ENCODE measurements around the gene ADAM11.

The ADAM11 gene

DNA sequence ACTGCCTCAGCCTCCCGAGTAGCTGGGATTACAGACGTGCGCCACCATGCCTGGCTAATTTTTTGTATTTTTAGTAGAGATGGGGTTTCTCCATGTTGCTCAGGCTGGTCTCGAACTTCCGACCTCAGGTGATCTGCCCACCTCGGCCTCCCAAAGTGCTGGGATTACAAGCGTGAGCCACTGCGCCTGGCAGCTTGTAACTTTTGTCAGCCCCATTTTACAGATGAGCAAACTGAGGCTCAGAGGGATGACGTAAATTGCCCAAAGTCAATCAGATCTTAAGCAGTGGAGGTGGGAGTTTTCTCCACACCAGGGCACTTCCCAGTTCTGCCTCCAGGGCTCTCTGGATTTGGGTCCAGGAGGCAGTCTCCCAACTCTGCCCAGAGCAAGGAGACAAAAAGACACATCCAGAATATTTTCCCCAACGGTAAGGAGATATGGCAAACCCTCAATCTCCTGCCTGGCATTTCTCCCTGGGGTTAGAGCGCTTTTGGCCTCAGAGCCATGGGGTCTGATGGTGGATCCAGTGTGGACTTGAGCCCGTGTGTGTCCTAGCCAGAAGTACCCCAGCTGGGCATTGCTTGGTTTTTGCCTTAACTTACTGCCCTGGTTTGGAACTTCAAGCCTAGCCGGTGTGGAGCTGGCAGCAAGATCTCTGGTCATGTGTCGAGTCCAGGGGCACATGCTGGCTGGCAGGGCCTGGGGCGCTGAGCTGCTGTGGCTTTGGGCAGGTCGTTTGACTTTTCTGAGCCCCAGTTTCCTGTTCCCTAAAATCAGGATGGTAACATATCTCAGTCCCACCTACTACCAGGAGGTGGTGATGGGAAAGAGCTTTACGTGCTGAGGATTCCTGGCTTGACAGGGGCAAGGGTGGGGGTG lies 3.4 kb downstream of the ADAM11 start:
- Histone ChIP-seq H3K36me3 (ENCODE audit: control insufficient read depth in 1 of 2, insufficient read depth in 2 of 2, low read length in 2 of 2) (no peaks in the 10 kb centered on the region), H4K12ac (ENCODE audit: low read depth, low read length) (no peak overlapping the region), H3K27me3 (ENCODE audit: insufficient read depth, low read length) (peaks cover 23% of the 10 kb centered on the region), H3K4me3 (ENCODE audit: low read depth, low read length) (no peak overlapping the region), H4K8ac (ENCODE audit: low read depth, low read length) (no peak overlapping the region), H3K9ac (ENCODE audit: low read length) (no peak overlapping the region), H2BK120ac (ENCODE audit: insufficient read depth, low read length, poor library complexity) (no peak overlapping the region), H3K27ac (ENCODE audit: low read depth, low read length) (no peak overlapping the region), H3K23ac (ENCODE audit: low read length) (no peak overlapping the region), H2BK5ac (ENCODE audit: low read depth, low read length, poor library complexity) (no peak overlapping the region), H3K4me1 (ENCODE audit: control insufficient read depth in 1 of 2, insufficient read depth in 2 of 2, low read length in 2 of 2) (peaks cover 3 to 5% of the 10 kb centered on the region in 2 experiments), H3K4me2 (ENCODE audit: low read length) (no peak overlapping the region), H3K9me3 (ENCODE audit: insufficient read depth, low read depth, low read length) (peaks cover 2% of the 10 kb centered on the region), H3K4ac (ENCODE audit: low read depth, low read length) (no peak overlapping the region), H2AFZ (ENCODE audit: insufficient read depth, low read length, poor library complexity) (no peak overlapping the region), H3K79me2 (ENCODE audit: control insufficient read depth, insufficient read depth, low read length, poor library complexity) (no peaks in the 10 kb centered on the region), H2AK5ac (ENCODE audit: low read length) (no peak overlapping the region), H4K91ac (ENCODE audit: low read depth, low read length) (no peak overlapping the region), H3K18ac (ENCODE audit: low read length) (no peak overlapping the region), H3K14ac (ENCODE audit: low read length) (no peak overlapping the region), H2BK12ac (ENCODE audit: low read length) (no peak overlapping the region), H3K79me1 (ENCODE audit: low read length) (no peaks in the 10 kb centered on the region)
- no peak for DNase-seq
- no CpG with 5 or more reads among the region's 17 CpGs for WGBS (ENCODE audit: extremely low coverage, insufficient coverage, insufficient read length)

DNA sequence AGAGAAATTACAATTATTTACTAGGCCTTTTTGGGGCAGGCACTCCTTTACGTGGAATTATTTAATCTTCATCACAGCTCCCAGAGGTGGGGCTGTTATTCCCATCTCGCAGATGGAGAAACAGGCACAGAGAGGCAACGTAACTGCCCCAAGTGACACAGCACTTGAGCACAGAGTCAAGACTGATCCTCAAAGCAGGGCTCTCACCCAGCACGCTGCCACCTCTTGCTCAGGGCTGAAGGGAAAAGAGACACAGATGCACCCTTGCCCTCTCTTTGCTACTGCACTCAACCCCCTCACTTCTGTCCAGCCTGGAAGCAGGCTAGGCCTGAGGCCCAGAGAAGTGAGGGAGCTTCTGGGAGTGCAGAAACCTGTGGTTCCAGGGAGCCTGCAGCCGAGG lies 4.4 kb downstream of the ADAM11 start:
- H3K4me2 ChIP-seq (ENCODE audit: low read length) = no peak overlapping the region
- no peak overlapping the region for H3K14ac ChIP-seq (ENCODE audit: low read length)
- DNase-seq = no peak
- H3K27ac ChIP-seq (ENCODE audit: low read depth, low read length) = no peak overlapping the region
- H2BK12ac ChIP-seq (ENCODE audit: low read length) = no peak overlapping the region
- no peaks in the 10 kb centered on the region for H3K79me1 ChIP-seq (ENCODE audit: low read length)
- no peak overlapping the region for H4K91ac ChIP-seq (ENCODE audit: low read depth, low read length)
- peaks cover 3 to 5% of the 10 kb centered on the region in 2 experiments for H3K4me1 ChIP-seq (ENCODE audit: control insufficient read depth in 1 of 2, insufficient read depth in 2 of 2, low read length in 2 of 2)
- no peak overlapping the region for H4K8ac ChIP-seq (ENCODE audit: low read depth, low read length)
- H2BK120ac ChIP-seq (ENCODE audit: insufficient read depth, low read length, poor library complexity) = no peak overlapping the region
- no peak overlapping the region for H3K23ac ChIP-seq (ENCODE audit: low read length)
- H3K27me3 ChIP-seq (ENCODE audit: insufficient read depth, low read length) = peaks cover 15% of the 10 kb centered on the region
- no peak overlapping the region for H3K9ac ChIP-seq (ENCODE audit: low read length)
- no peaks in the 10 kb centered on the region for H3K36me3 ChIP-seq (ENCODE audit: control insufficient read depth in 1 of 2, insufficient read depth in 2 of 2, low read length in 2 of 2)
- H3K4ac ChIP-seq (ENCODE audit: low read depth, low read length) = no peak overlapping the region
- H3K9me3 ChIP-seq (ENCODE audit: insufficient read depth, low read depth, low read length) = no peaks in the 10 kb centered on the region
- H2AFZ ChIP-seq (ENCODE audit: insufficient read depth, low read length, poor library complexity) = no peak overlapping the region
- H3K79me2 ChIP-seq (ENCODE audit: control insufficient read depth, insufficient read depth, low read length, poor library complexity) = no peaks in the 10 kb centered on the region
- H2BK5ac ChIP-seq (ENCODE audit: low read depth, low read length, poor library complexity) = no peak overlapping the region
- WGBS (ENCODE audit: extremely low coverage, insufficient coverage, insufficient read length) = no CpG with 5 or more reads among the region's 5 CpGs
- no peak overlapping the region for H2AK5ac ChIP-seq (ENCODE audit: low read length)
- no peak overlapping the region for H3K18ac ChIP-seq (ENCODE audit: low read length)
- H4K12ac ChIP-seq (ENCODE audit: low read depth, low read length) = no peak overlapping the region
- no peak overlapping the region for H3K4me3 ChIP-seq (ENCODE audit: low read depth, low read length)

- H3K4me1 ChIP-seq (ENCODE audit: control insufficient read depth in 1 of 2, insufficient read depth in 2 of 2, low read length in 2 of 2) = no peaks in the 10 kb centered on the region
- H3K18ac ChIP-seq (ENCODE audit: low read length) = no peak overlapping the region
- no peaks in the 10 kb centered on the region for H3K36me3 ChIP-seq (ENCODE audit: control insufficient read depth in 1 of 2, insufficient read depth in 2 of 2, low read length in 2 of 2)
- no peaks in the 10 kb centered on the region for H3K27me3 ChIP-seq (ENCODE audit: insufficient read depth, low read length)
- H3K14ac ChIP-seq (ENCODE audit: low read length) = no peak overlapping the region
- H4K91ac ChIP-seq (ENCODE audit: low read depth, low read length) = no peak overlapping the region
- no peaks in the 10 kb centered on the region for H3K79me2 ChIP-seq (ENCODE audit: control insufficient read depth, insufficient read depth, low read length, poor library complexity)
- H3K4me3 ChIP-seq (ENCODE audit: low read depth, low read length) = no peak overlapping the region
- no peaks in the 10 kb centered on the region for H3K9me3 ChIP-seq (ENCODE audit: insufficient read depth, low read depth, low read length)
- H2BK120ac ChIP-seq (ENCODE audit: insufficient read depth, low read length, poor library complexity) = no peak overlapping the region
- no peak for DNase-seq
- no peak overlapping the region for H2AK5ac ChIP-seq (ENCODE audit: low read length)
- H4K12ac ChIP-seq (ENCODE audit: low read depth, low read length) = no peak overlapping the region
- no peak overlapping the region for H3K4ac ChIP-seq (ENCODE audit: low read depth, low read length)
- H2AFZ ChIP-seq (ENCODE audit: insufficient read depth, low read length, poor library complexity) = no peak overlapping the region
- H2BK12ac ChIP-seq (ENCODE audit: low read length) = no peak overlapping the region
- H4K8ac ChIP-seq (ENCODE audit: low read depth, low read length) = no peak overlapping the region
- H3K23ac ChIP-seq (ENCODE audit: low read length) = no peak overlapping the region
- no peak overlapping the region for H3K27ac ChIP-seq (ENCODE audit: low read depth, low read length)
- no peak overlapping the region for H3K4me2 ChIP-seq (ENCODE audit: low read length)
- H2BK5ac ChIP-seq (ENCODE audit: low read depth, low read length, poor library complexity) = no peak overlapping the region
- no CpG with 5 or more reads among the region's 11 CpGs for WGBS (ENCODE audit: extremely low coverage, insufficient coverage, insufficient read length)
- no peaks in the 10 kb centered on the region for H3K79me1 ChIP-seq (ENCODE audit: low read length)
- no peak overlapping the region for H3K9ac ChIP-seq (ENCODE audit: low read length)
These were observed 7.2 kb downstream of the ADAM11 start for GRCh38 chr17:44765965-44766364.

DNA sequence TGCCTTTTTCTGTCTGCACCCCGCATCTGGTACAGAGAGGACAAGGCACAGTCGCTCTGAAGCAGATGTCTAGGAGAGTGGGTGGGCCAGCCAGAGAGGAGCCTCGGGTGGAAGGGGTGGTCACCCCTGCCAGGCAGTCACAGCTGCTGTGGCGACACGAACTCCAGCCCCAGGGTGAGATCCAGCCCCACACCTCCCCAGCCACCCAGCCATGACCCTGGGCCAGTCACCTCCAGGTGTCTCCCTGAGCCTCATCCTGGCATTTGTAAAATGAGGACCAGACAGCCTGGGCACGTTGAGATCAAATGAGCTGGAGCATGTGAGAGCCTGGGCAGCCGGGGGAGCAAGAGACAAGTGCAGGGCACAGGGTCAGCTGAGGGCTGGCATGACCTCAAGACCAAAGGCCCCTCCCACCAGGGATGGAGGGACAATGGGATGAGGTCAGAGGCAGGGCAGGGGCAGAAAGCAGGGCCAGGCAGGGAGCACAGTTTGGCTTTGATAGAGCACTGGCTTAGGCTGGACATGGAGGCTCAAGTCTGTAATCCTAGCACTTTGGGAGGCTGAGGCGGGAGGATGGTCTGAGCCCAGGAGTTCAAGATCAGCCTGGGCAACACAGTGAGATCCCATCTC lies 7.7 kb downstream of the ADAM11 start:
- no CpG with 5 or more reads among the region's 8 CpGs for WGBS (ENCODE audit: extremely low coverage, insufficient coverage, insufficient read length)
- DNase-seq = no peak

More for the DNA sequence above, 7.7 kb downstream of the ADAM11 start:
- no peak overlapping the region for H3K4ac ChIP-seq (ENCODE audit: low read depth, low read length)
- no peak overlapping the region for H4K12ac ChIP-seq (ENCODE audit: low read depth, low read length)
- no peak overlapping the region for H3K18ac ChIP-seq (ENCODE audit: low read length)
- no peak overlapping the region for H3K27ac ChIP-seq (ENCODE audit: low read depth, low read length)
- H3K9me3 ChIP-seq (ENCODE audit: insufficient read depth, low read depth, low read length) = no peaks in the 10 kb centered on the region
- H3K79me2 ChIP-seq (ENCODE audit: control insufficient read depth, insufficient read depth, low read length, poor library complexity) = no peaks in the 10 kb centered on the region
- no peak overlapping the region for H3K4me3 ChIP-seq (ENCODE audit: low read depth, low read length)
- no peak overlapping the region for H3K14ac ChIP-seq (ENCODE audit: low read length)
- H4K91ac ChIP-seq (ENCODE audit: low read depth, low read length) = no peak overlapping the region
- no peak overlapping the region for H3K23ac ChIP-seq (ENCODE audit: low read length)
- no peaks in the 10 kb centered on the region for H3K4me1 ChIP-seq (ENCODE audit: control insufficient read depth in 1 of 2, insufficient read depth in 2 of 2, low read length in 2 of 2)
- no peak overlapping the region for H4K8ac ChIP-seq (ENCODE audit: low read depth, low read length)
- no peaks in the 10 kb centered on the region for H3K27me3 ChIP-seq (ENCODE audit: insufficient read depth, low read length)
- H3K79me1 ChIP-seq (ENCODE audit: low read length) = no peaks in the 10 kb centered on the region
- no peak overlapping the region for H3K9ac ChIP-seq (ENCODE audit: low read length)
- H2AK5ac ChIP-seq (ENCODE audit: low read length) = no peak overlapping the region
- no peak overlapping the region for H2AFZ ChIP-seq (ENCODE audit: insufficient read depth, low read length, poor library complexity)
- H2BK5ac ChIP-seq (ENCODE audit: low read depth, low read length, poor library complexity) = no peak overlapping the region
- no peak overlapping the region for H2BK120ac ChIP-seq (ENCODE audit: insufficient read depth, low read length, poor library complexity)
- H3K4me2 ChIP-seq (ENCODE audit: low read length) = no peak overlapping the region
- no peaks in the 10 kb centered on the region for H3K36me3 ChIP-seq (ENCODE audit: control insufficient read depth in 1 of 2, insufficient read depth in 2 of 2, low read length in 2 of 2)
- H2BK12ac ChIP-seq (ENCODE audit: low read length) = no peak overlapping the region

Data from trophoblast cell (in vitro differentiated cells and primary cell).